NCI-H345 (cell line): ENCODE data around the gene AGTRAP.

Source experiments
- DNase-seq: peaks from one replicate; lab custom pipeline; 2025; lab: John Stamatoyannopoulos, UW

Gene AGTRAP

GRCh38 chr1:11735854-11736745 is at the start of gene AGTRAP:
Gene AGTRAP (plus strand): TSS chr1:11736136. CDS start chr1:11736209, 73 bp downstream.
- peak; percentile 93 for DNase-seq

- DNase-seq = no peak
Observed at GRCh38 chr1:11688506-11688905, 47.4 kb upstream of the AGTRAP start.

- peak; percentile 27 for DNase-seq
Observed at GRCh38 chr1:11690397-11691301, 45.3 kb upstream of the AGTRAP start.

- DNase-seq = peak; percentile 59
Observed at GRCh38 chr1:11691302-11691914, 44.5 kb upstream of the AGTRAP start, which contains the start of gene DRAXIN. Gene DRAXIN (plus strand): TSS chr1:11691710. CDS start chr1:11706259, 14,549 bp downstream.

- no peak for DNase-seq
Observed at GRCh38 chr1:11691928-11692711, 43.8 kb upstream of the AGTRAP start.

- DNase-seq = no peak
Observed at GRCh38 chr1:11693024-11693590, 42.8 kb upstream of the AGTRAP start.

- no peak for DNase-seq
Observed at GRCh38 chr1:11693917-11694316, 42.0 kb upstream of the AGTRAP start.

- no peak for DNase-seq
Observed at GRCh38 chr1:11695861-11696260, 40.1 kb upstream of the AGTRAP start.

GRCh38 chr1:11697188-11697892 is 38.6 kb upstream of the AGTRAP start:
- DNase-seq = no peak

- DNase-seq = no peak
Observed at GRCh38 chr1:11697893-11698210, 38.1 kb upstream of the AGTRAP start.

- no peak for DNase-seq
Observed at GRCh38 chr1:11700601-11701467, 35.1 kb upstream of the AGTRAP start.

- DNase-seq = no peak
Observed at GRCh38 chr1:11701551-11701961, 34.4 kb upstream of the AGTRAP start.

GRCh38 chr1:11701981-11702803 is 33.7 kb upstream of the AGTRAP start:
- no peak for DNase-seq

- DNase-seq = no peak
Observed at GRCh38 chr1:11703357-11704193, 32.4 kb upstream of the AGTRAP start.

- DNase-seq = no peak
Observed at GRCh38 chr1:11704194-11704529, 31.8 kb upstream of the AGTRAP start.

GRCh38 chr1:11704691-11705475 is 31.1 kb upstream of the AGTRAP start:
- DNase-seq = no peak

- DNase-seq = no peak
Observed at GRCh38 chr1:11705596-11705995, 30.3 kb upstream of the AGTRAP start.
